ENCODE measurements around the gene GIGYF2.
A peak's percentile ranks its signal among the peaks of the same experiment; 100 is the strongest.
"Not testable (repeated sequence)": the region's sequence is repeated elsewhere in the genome, so short reads cannot be mapped to it uniquely, and the experiment has no call there.

Gene GIGYF2

DNA sequence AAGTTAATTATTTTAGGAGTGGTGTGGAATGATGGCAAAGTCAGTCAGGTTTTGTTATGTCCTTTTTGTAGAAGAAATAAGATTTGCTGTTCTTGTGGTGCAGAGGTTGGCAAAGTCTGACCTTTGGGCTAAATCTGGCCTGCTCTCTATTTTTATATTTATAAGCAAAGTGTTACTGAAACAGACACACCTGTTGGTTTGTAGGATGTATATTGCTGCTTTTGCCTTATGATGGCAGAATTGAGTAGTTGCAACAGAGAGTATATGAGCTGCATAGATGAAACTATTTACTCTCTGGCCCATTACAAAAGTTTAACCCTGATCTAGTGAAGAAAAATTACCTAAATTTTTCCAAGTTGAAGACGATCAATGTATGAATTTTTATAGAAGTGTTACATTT, 113.3 kb downstream of the GIGYF2 start:
- no peak for DNase-seq (ENCODE audit: low read depth)

DNA sequence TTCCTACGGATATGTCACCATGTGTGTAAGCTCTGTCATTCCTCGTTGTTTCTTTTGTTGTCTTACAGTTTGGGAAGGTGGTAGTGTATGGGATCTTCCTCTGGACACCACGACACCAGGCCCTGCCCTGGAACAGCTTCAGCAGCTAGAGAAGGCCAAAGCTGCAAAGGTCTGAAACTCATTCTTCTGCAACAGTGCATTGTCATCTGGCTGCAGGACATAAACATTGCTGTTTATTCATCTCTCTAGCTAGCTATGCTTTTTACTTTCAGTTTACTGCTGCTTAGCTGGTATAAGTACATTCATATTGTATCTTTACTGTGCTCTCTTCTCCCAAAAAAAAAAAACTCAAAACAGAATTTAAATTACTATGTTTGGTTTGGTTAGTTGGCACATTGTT, 118.4 kb downstream of the GIGYF2 start:
- DNase-seq (ENCODE audit: low read depth) = no peak

DNA sequence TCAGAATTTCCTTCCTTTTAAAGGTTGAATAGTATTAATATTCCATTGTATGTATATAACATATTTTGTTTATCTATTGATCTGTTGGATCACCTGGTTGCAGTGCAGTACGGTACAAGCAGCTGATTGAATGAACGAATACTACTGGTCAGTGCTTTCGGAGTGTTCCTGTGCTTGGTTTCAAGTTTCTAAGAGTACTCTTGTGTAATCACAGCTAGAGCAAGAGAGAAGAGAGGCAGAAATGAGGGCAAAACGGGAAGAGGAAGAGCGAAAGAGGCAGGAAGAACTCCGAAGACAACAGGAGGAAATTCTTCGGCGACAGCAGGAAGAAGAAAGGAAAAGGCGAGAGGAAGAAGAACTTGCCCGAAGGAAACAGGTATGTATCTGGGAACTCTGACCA, 119.5 kb downstream of the GIGYF2 start:
- DNase-seq (ENCODE audit: low read depth) = no peak

DNA sequence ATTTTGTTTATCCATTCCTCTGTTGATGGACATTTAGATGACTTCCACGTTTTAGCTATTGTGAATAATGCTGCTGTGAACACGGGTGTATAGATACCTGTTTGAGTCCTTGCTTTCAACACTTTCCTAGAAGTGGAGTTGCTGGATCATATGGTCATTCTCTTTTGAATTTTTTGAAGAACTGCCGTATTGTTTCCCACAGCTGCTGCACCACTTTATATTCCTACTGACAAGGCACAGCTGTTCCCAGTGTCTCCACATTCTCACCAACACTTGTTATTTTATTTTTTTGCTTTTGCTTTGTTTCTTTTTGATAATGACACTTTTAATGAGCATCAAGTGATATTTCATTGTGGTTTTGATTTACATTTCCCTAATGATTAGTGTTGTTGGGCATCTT, 120.6 kb downstream of the GIGYF2 start:
- DNase-seq (ENCODE audit: low read depth) = no peak

DNA sequence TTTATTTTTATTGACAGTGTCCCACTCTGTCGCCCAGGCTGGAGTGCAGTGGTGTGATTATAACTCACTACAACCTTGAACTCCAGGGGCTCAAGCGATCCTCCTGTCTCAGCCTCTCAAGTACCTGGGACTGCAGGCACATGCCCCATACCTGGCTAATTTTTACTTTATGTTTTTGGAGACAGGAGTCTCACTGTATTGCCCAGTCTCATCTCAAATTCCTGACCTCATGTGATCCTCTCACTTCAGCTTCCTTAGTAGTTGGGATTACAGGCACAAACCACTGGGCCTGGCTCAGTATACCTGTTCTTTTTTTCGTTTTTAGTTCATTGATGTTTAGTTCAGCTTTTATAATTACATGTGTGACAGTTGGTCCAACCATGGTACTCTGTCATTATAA, 132.9 kb downstream of the GIGYF2 start:
- DNase-seq (ENCODE audit: low read depth) = no peak

DNA sequence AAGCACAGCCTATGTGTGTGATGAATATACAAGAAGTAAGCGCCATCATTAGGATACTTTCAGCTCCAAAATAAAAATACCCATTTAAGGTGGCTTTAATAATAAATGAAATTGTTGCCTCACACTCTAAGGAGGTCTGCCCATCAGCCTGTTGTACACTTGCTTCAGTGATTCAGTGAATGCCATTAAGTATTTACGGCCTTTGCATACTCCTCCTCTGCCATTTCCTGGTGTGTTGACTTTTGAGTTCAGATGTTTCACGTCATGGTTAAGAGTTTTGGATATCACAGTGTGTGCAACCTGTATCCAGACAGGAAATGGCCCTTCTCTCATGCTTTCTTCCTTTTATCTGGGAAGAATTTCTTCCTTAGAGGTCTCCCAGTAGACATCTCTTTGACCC, 134.4 kb downstream of the GIGYF2 start:
- no peak for DNase-seq (ENCODE audit: low read depth)

DNA sequence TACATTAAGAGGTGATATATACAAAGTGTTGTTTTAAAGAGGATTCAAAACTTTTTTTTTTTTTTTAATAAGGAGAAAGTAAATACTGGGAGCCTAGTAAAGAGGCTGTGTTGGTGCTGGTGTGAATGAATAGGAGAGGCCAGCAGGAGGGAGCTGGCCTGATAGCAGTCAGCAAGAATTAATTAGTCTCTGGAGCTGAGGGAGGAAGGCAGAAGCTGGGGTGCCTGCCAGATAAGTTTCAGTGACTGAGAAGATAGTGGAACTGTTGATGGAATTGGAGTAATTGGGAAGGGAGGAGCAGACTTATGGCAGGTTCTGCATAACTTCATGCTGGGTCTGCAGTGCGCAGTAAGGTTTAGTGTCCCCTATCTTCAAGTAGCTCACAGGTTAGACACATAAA, 136.7 kb downstream of the GIGYF2 start:
- no peak for DNase-seq (ENCODE audit: low read depth)

DNA sequence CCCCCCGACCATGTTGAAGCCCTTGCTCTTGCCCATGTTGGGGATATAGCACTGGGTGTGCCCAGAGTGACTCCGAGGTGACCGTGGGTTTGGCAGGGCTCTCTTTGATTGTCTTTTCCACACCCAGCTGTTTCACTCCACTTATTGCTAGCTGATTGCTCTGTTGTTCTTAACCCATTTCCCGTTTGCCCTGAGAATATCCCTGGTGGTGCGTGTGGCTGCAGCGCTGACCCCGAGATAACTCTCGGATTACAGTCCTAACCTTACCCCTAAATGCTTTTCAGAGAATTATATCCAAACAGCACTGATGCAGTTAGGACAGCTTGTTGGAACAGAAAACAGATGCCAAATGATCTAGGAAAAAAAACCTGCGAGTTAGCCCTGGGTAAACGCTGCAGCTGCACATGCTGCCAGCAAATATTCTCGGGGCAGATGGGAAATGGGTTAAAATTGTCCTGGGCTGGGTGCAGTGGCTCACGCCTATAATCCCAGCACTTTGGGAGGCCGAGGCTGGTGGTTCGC, 138.6 kb downstream of the GIGYF2 start:
- DNase-seq (ENCODE audit: low read depth) = no peak

DNA sequence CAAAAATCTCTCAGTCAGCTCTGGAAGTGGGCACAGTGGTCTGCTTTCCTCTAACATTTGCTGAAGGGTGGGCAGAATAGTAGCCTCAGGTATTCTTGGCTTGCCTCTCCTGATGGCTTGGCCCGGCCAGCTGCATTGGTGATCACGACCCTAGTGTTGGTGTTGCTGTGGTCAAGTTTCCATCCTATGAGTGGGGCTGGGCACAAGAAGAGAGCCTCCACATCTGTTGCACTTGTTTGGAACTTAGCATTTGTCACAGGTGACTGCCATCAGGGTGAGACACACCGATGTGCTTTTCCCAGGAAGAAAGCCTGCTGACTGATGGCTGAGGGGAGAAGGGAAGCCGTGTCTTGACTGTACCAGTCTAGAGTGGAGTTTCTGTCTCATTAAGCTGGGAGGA, 139.8 kb downstream of the GIGYF2 start:
- no peak for DNase-seq (ENCODE audit: low read depth)

DNA sequence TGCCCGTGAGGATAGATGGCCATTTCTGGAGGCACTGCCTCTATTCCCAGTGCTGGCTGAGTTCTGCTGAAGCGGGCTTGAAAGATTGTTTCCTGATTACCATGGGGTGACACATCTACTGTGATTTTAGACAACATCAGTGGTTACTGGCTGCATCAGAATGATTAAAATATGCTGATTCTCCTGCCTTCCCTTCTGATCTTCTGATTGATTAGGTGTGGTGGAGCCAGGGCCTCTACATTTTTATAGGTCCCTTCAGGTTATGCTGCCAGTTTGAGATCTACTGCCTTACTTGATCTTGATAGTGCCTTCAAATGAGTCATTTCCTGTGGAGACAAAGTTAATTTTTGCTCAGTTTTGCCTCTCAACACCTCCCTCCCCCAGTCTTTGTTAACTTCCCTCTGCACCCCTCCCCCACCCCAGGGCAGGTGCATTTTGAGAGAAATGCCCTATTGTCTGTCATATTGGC, 141.3 kb downstream of the GIGYF2 start:
- no peak for DNase-seq (ENCODE audit: low read depth)

DNA sequence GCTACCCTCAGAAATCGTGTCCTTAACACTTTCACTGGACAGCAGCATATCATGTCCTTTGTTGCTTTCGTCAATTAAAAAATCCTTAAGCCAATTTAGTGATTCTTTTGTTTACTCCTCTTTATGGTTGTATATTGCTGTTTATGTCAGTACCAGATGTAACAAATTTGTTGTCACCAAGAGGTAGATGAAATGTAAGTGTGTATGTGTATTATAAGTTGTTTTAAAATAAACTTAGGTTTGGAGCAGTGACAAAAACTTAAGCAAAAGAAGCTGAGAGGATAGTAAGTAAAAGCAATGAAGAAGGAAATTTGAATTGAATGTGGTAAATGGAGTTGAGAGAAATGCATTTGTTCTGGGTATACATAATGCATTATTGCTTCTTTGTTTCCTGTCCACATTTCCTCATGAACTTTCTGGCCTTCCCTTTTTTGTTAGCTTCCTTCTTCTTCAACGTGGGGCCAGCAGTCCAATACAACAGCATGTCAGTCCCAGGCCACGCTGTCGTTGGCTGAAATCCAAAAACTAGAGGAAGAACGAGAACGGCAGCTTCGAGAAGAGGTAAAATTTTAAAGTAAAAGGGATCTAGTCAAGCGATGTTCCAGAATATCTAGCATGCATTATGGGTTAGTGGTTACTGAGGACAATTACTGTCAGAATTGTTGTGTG, 142.4 kb downstream of the GIGYF2 start:
- no peak for DNase-seq (ENCODE audit: low read depth)

DNA sequence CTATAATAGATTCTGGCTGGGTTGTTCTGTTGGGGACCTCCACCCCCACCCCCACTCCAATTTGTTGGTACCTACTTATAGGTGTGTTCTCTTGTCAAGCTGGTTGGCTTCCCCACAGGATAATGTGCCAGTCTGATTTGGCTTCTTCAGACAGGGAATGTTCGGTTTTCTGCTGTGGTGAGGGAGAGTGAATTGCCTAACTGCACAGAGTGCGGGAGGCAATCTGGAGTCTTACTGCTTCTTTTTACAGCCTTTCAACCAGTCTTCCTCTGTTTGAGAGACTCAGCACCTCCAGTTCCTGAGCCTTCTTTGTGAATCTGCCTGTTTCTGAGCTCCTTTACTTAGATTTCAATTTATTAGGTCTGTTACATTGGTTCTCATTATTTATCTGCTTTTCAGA, 145.6 kb downstream of the GIGYF2 start:
- no peak for DNase-seq (ENCODE audit: low read depth)

DNA sequence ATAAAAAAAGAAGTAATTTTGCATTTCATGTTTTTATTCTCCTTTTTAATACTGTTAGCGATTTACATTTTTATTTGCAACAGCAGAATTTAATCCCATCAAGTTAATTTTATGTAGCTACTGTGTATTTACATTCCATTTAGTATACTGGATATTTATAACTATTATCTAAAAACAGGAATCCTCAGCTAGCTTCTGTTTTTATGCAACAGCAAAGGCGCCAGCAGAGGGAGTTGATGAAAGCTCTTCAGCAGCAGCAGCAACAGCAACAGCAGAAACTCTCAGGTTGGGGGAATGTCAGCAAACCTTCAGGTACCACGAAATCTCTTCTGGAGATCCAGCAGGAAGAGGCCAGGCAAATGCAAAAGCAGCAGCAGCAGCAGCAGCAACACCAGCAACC, 146.7 kb downstream of the GIGYF2 start:
- no peak for DNase-seq (ENCODE audit: low read depth)

DNA sequence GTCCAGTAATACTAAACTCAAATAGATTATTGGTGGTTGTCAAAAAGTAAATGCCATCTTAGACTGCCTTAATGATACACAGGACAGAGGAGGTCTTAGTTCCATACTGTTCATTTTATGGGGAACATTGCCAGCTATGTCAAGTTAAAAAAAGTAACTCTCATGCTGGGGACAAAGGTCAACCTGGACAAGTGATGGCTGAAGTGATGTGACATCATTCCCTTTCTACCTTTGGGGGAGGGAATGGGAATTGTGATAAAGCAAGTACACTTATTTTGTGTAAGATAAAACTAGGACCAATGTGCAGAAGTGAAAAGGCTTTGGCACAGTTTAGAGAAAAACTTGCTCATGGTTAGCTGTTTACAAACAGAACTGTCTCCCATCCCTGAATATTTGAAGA, 148.9 kb downstream of the GIGYF2 start:
- DNase-seq (ENCODE audit: low read depth) = no peak

DNA sequence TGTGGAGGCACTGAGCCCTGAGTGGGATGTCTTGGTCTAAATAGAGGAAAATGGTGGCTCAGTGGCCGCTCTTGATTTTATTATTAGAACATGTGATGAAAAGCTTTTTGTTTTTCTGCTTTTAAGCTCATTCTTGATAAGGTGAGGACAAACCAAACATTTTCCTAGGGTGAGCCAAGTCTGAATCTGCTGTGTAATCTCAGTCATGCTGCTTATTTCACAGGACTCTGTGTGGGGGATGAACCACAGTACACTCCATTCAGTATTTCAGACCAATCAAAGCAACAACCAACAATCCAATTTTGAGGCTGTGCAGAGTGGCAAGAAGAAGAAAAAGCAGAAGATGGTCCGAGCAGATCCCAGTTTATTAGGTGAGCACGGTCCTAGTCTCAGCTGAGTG, 152.9 kb downstream of the GIGYF2 start:
- DNase-seq (ENCODE audit: low read depth) = no peak

DNA sequence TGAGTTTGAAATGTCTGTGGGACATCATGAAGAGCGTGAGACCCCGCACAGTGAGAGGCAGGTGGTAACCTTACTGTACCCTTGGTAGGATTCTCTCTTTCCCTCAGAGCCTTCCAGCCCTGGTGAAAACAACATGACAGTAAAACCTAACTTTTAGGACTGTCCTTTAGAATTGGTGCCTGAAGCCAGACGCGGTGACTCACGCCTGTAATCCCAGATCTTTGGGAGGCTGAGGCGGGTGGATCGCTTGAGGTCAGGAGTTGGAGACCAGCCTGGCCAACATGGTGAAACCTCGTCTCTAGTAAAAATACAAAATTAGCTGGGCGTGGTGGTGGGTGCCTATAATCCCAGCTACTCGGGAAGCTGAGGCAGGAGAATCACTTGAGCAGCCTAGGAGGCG, 154.9 kb downstream of the GIGYF2 start:
- DNase-seq (ENCODE audit: low read depth) = not testable (repeated sequence)

DNA sequence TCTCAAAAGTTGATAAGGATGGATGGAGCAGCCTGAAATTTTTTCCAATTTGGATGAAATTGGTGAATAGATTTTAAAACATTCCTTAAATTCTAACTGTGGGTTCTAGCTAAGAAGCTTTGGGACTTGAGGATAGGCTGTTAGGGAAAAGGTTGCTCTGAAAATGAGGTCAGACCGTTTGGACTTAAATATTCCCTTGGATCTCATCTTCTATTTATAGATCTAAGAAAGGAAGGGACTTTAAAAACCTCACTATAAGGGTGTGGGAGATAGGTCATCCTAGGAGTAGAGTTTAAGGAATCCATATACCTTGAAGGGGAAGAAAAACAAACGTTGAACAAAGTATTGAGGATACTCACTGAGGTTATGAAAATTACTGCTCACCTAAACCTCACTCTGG, 155.5 kb downstream of the GIGYF2 start:
- no peak for DNase-seq (ENCODE audit: low read depth)

DNA sequence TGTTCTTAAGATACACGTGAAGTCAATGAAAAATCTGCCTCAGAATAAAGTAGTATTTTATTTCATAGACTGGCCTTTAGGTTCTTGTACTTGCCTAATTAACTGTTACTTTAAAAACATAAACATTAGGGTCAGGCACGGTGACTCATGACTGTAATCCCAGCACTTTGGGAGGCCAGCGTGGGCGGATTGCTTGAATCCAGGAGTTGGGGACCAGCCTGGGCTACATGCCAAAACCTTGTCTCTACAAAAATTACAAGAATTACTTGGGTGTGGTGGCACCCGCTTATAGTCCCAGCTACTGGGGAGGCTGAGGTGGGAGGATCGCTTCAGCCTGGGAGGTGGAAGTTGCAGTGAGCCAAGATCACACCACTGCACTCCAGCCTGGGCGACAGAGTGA, 157.0 kb downstream of the GIGYF2 start:
- peak; percentile 70 for DNase-seq (ENCODE audit: low read depth)

DNA sequence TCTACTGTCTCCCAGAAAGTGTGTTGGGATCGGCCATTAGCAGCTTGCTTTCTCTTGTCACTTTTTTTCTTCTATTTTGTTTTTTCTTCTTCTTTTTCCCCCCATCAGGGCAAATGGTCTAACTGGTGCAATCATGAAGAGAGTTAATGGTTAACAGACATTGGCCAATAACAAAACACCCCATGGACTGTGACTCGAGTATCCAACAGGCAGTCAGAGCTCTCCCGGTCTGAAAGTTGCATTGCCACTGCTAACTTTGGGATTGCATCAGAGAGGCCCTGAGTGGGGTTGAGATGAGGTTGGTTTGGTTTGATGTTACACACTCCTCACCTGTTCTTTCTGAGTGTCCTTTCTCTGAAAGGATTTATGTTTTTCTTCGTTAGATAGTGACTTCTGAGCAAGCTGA, 160.0 kb downstream of the GIGYF2 start:
- DNase-seq (ENCODE audit: low read depth) = peak; percentile 36

DNA sequence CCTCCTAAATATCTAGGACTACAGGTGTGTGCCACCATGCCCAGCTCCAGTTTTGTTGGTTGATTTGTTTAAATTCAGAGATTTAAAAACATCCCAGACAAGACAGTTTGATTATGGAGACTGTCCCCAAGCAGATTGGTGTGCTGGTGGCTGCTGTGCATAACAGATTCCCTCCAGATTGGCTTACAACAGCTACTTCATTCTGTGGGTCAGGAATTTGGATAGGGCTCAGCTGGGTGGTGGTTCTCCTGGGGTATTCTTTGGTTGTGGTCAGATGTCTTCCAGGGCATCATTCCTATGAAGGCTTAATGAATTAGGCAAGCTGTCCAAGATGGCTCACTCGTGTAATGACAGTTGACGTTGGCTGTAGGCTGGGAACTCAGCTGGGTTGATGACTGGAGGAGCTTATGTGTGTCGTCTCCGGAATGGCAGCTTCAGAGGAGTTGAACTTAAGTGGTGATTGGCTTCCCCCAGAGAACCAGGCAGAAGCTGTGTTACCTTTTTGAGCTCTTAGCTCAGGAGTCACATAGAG, 162.3 kb downstream of the GIGYF2 start:
- no peak for DNase-seq (ENCODE audit: low read depth)

DNA sequence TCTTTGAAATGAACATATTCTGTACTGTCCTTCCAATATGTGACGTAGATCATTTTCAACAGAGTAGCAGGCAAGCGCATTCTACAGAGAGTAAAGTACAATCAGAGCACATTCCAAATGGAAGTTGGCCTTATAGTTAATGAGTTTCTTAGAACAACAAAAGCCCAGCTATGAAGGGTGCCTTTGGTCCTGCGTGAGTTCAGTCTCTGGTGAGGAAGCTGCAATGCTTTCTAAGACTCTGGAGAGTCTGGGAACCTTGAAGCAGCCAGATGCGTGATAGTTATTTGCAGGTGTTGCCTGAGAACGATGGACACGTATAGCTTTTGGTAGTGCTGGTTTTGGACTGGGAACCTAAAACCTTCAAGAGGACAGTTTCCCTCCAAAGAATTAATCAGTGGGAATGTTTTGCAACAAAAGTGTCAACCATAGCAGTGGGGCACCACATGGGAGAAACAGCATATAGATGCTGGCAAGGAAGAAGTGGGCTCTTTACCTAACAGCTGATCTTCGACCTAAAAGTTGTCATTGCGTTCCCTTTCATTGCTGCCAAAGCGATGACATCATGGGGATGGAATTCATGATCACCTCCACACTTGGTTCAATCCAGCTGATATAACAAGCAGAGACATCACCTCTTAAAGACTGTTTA, 163.6 kb downstream of the GIGYF2 start:
- DNase-seq (ENCODE audit: low read depth) = no peak

DNA sequence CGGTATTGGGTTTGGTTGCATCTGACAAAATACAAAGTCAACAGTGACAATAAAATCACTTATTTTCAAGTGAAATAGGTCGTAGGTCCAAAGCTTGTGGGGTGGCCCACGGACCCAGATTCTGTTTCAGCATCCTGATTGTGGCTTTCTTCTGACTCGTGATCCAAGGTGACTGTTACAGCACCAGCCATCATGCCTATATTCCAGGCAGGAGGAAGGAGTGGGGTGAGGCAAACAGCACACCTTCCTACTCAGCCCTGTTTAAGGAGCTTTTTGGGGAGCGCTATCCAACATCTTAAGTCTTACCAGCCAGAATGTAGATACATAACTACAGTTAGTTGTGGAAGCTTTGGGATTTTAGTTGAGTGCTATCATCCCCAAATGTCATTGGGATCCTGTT, 164.2 kb downstream of the GIGYF2 start:
- DNase-seq (ENCODE audit: low read depth) = no peak

DNA sequence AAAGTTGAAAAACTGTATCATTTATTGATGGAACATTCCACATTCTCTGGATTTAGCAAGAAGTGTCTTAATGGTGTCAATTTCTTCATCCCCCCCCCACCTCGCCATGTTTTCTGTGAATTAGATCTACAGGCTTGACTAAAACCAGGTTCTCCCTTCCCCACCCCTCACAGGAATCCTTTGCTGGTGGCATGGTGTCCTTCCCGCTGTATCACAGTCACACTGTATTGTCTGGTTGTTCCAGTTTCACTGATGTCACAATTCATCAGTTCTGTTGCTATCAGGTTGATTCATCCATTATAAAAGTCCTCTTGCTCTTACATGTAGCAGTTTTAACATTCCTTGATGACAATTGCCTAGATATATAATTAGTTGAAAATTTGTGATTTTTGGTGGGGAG, 166.9 kb downstream of the GIGYF2 start:
- no peak for DNase-seq (ENCODE audit: low read depth)

DNA sequence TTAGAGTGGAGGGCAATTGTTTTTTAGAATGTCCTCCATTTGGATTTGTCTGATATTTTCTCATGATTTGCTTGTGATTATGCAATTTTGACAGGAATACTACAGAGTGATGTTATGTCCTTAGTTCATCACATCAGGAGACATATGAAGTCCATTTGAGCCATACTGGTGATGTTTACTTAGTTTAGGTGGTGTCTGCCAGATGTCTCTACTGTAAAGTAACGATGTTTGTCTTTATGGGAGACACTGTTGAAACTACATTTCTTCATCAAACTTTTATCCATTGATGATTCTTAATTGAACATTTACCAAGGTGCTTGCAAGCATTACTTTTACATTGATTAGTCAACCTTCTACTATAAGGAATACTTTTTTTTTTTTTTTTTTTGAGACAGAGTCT, 168.0 kb downstream of the GIGYF2 start:
- DNase-seq (ENCODE audit: low read depth) = no peak
